ENCODE data around the gene RGSL1.
A peak's percentile ranks its signal among the peaks of the same experiment; 100 is the strongest.

RGSL1 gene

DNA sequence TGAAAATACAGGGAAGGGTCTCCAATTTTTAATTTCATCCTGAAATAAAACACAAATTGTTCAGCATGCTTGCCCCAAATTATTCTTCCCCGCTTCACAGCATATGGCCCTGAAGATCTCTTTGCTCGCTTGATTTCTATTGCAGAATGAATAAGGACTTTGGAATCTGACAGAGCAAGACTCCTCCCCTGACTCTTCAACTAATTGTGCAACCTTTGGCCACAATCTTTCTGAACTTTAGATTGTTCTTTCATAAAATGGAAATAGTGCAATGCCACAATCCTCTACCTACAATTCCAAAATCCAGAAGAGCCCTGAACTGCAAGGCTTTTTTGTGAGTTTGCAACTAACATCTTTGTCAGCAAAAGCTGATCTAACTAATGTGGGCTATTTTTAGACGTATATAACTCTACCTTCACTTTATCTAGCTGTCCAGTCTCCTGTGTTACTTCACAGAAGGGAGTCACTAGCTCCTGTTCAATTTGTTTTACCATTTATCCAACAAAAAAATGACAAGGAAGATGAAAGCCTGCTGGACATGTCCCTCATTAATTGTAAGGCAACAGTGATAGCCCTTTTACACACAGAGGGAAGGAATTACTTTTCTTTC is 125.7 kb downstream of the RGSL1 start:
- Mint-ChIP-seq H3K9me3 (no peaks in the 10 kb centered on the region), H3K4me1 (ENCODE audit: low read depth) (peaks cover 15% of the 10 kb centered on the region), H3K4me3 (no peak overlapping the region), H3K27me3 (no peaks in the 10 kb centered on the region), H3K36me3 (ENCODE audit: low read depth) (peaks cover 66% of the 10 kb centered on the region), H3K27ac (no peak overlapping the region)
- no peak for DNase-seq

DNA sequence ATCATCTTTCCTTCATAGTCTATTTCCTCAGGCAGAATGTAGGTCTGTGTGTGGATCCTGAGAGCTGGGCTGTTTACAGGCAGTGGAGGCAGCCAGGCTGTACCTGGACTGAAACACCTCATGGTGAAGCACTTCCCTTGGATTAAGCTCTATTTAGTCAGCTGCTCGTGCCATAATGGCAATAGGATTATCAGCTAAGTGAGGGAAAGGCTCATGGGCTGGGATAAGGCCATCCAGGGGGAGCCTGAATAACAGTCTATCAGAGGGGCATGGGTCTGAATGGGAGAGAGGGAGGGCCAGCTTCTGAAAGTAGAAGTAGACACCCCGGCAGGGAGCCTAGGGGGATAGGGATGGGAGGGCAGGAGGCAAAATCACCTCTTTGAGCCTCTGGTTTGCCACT is 130.8 kb downstream of the RGSL1 start:
- Mint-ChIP-seq H3K4me1 (ENCODE audit: low read depth) (peaks cover 57% of the 10 kb centered on the region), H3K9me3 (no peaks in the 10 kb centered on the region), H3K4me3 (no peak overlapping the region), H3K27me3 (no peaks in the 10 kb centered on the region), H3K36me3 (ENCODE audit: low read depth) (peaks cover 71% of the 10 kb centered on the region), H3K27ac (peak overlapping the region; percentile 22)
- DNase-seq, result no peak

DNA sequence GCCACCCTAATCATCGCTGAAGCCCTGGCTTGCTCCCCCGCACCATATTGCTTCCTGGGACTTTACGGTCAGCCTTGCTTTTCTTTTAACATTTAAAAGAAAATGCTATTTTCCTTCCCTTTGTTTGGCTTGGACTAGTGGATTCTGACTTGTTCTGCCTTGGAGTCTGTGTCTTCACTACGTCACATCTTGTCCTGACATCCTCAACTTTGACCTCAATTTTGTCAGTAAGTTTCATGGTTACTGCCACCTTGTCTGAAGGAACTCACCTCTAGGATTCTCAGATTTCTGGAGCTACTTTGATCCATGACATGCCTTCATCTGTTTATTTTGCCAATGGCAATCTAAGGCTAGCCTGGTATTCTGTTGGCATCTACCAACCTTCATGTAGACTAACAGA is 134.8 kb downstream of the RGSL1 start:
- no peaks in the 10 kb centered on the region for H3K27me3 Mint-ChIP-seq
- no peak overlapping the region for H3K4me3 Mint-ChIP-seq
- H3K9me3 Mint-ChIP-seq, result no peaks in the 10 kb centered on the region
- H3K4me1 Mint-ChIP-seq (ENCODE audit: low read depth), result peaks cover 80% of the 10 kb centered on the region
- H3K27ac Mint-ChIP-seq, result no peak overlapping the region
- peaks cover 60% of the 10 kb centered on the region for H3K36me3 Mint-ChIP-seq (ENCODE audit: low read depth)
- DNase-seq, result no peak

DNA sequence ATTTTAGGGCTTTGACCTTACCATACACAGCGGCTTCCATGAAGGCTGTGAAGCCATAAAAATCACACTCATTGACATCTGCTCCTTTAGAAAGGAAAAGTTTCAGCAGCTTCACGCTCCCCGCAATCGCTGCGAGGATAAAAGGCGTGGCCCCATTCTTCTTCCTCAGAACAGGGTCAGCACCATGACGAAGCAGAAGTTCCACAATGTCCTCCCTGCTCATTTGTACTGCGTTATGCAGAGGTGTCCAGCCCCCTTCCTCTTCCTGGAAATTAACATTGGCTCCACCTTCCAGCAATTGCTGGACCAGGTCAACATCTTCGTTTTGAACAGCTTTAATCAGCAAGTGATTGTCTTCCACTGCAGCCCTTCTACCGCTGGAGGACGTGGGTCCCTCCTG is 136.4 kb downstream of the RGSL1 start:
- Mint-ChIP-seq H3K27me3 (no peaks in the 10 kb centered on the region), H3K36me3 (ENCODE audit: low read depth) (peaks cover 46% of the 10 kb centered on the region), H3K4me3 (no peak overlapping the region), H3K27ac (no peak overlapping the region), H3K4me1 (ENCODE audit: low read depth) (peaks cover 70% of the 10 kb centered on the region), H3K9me3 (no peaks in the 10 kb centered on the region)
- DNase-seq, result no peak

DNA sequence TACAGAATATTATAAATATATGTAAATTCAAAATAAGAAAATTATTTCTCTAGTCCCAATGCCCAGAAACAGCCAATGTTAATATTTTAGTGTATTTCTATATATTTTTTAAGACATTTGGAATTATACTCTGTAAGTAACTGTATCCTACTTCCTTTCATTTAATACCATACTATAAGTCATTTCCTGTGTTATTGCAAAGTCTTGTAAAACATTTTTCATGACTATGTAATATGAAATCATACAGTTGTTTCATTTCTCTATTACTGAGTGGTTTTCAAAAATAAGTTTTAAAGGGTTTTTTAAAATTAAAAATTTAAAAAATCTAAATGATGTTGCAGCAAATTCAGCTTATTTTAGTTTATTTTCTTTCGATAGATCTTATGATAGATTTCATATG is 137.1 kb downstream of the RGSL1 start:
- peaks cover 41% of the 10 kb centered on the region for H3K36me3 Mint-ChIP-seq (ENCODE audit: low read depth)
- H3K4me3 Mint-ChIP-seq, result peak overlapping the region; percentile 96
- DNase-seq, result no peak
- peaks cover 69% of the 10 kb centered on the region for H3K4me1 Mint-ChIP-seq (ENCODE audit: low read depth)
- no peaks in the 10 kb centered on the region for H3K27me3 Mint-ChIP-seq
- H3K27ac Mint-ChIP-seq, result no peak overlapping the region
- H3K9me3 Mint-ChIP-seq, result no peaks in the 10 kb centered on the region

DNA sequence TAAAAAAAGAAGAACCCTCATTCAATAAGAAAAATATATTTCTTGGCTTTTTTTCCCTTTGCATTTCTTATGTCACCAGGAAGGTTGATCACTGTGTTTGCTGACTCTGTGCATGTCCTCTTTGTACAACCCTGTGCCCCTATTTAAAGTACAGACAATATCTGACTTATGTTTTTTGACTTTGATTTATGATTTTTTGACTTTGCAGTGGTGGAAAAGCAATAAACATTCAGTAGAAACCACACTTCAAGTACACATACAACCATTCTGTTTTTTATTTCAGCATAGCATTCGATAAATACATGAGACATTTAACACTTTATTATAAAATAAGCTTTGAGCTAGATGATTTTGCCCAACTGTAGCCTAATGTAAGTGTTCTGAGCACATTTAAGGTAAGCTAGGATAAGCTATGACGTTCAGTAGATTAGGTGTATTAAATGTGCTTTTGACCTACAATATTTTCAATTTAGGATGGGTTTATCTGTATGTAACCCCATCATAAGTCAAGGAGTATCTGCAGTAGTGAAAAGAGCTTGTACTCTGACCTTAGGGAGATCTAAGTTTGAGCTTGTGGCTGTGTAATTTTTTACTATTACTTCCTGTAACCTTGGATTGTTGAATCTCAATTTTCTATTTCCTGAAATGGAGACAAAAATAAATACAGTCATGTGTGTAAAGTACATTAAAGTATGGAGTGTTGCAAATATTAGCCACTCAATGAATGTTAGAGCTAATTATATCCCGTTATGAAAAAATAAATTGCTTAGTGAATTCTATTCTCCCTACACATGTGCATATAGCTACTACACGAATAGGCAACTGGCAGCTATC is 137.9 kb downstream of the RGSL1 start:
- Mint-ChIP-seq H3K9me3 (no peaks in the 10 kb centered on the region), H3K27me3 (no peaks in the 10 kb centered on the region), H3K36me3 (ENCODE audit: low read depth) (peaks cover 34% of the 10 kb centered on the region), H3K4me1 (ENCODE audit: low read depth) (peaks cover 62% of the 10 kb centered on the region), H3K4me3 (peak overlapping the region; percentile 96), H3K27ac (peak overlapping the region; percentile 99)
- DNase-seq, result no peak

DNA sequence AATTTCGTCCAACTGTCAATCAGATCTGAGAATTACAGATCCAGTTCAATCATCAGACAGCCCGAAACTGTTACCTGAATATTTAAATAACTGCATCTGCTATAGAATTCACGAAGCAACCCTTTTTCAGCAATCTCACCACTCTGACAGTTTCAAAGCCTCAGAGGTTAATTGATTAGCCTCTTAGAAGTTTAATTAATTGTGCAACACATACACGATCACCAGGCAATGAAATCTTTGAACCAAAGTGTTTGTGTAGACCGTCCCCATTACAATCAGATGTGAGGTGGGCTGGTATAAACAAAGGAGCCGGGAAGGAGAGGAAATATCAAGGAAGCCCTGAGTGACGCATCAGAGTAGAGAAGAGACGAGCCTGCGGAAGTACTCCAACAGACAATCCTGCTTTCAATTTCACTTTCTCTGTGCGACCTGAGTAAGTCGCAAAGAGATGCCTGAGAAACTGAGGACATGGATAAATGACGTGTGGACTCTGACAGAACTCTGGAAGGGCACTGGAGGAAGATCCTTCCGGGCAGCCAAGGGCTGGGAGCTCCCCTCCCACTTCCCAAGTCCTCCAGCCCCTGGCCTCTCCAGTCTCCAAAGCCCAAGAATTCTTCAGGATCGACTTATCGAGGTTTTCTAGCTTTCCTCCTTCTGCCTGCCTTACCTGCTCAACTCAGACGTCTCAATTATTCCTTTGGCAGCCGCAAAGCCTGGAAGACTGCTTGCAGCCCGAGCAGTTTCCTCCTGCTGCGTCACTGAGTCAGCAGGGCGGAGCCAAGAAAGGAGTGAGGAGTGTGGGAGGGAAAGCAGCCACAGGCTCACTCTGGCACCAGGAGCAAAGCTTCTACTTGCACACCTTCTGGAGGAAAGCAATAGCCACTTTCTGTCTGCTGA is 138.8 kb downstream of the RGSL1 start, which contains the start of gene RNASEL:
Gene RNASEL (minus strand): TSS at position 757 of the 897 bp plus-strand sequence. CDS start 2,450 bp downstream, outside the sequence.
- Mint-ChIP-seq H3K9me3 (no peaks in the 10 kb centered on the region), H3K4me1 (ENCODE audit: low read depth) (peaks cover 53% of the 10 kb centered on the region), H3K27ac (peak within 1 kb of the TSS; percentile 99), H3K4me3 (peak within 1 kb of the TSS; percentile 96), H3K36me3 (ENCODE audit: low read depth) (peaks cover 26% of the 10 kb centered on the region), H3K27me3 (no peaks in the 10 kb centered on the region)
- DNase-seq, result peak; percentile 72

DNA sequence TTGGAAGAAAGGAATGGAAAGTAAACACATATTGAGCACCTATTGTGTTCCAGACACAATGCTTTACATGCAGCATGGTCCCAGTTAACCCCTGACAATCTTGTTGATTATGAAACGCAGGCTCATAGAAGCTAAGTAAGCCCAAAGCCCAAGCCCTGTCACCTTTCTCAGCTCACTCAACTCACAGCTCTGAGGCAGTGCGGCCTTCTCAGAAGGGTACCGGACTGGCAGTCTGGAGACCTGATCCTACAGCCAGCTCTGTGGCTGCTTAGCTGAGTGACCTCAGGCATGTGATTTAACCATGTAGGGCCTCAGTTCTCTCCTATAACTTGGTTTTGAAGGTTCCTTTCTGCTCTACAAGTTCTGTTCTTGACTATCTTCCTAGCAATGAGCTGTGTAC is 139.6 kb downstream of the RGSL1 start:
- Mint-ChIP-seq H3K4me1 (ENCODE audit: low read depth) (peaks cover 45% of the 10 kb centered on the region), H3K9me3 (no peaks in the 10 kb centered on the region), H3K27ac (peak overlapping the region; percentile 99), H3K27me3 (no peaks in the 10 kb centered on the region), H3K36me3 (ENCODE audit: low read depth) (peaks cover 20% of the 10 kb centered on the region), H3K4me3 (peak overlapping the region; percentile 96)
- no peak for DNase-seq

DNA sequence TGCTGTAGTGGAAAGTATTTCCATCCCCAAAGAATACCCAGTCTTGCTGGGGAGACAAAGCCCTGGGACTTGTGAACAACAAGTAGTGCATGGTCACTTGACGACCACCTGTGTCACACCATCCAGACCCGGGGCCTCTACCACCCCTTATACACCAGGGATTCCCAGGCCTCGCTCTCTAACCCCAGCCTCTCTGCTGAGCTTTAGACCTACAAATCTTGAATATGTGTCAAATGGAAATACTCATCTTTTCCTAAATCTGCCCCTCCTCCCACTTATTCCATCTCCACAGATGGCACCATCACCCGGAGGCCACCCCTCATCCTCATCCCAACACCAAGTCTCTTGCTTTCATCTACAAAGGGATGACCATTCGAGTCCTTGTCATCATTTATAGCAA is 140.0 kb downstream of the RGSL1 start:
- H3K27me3 Mint-ChIP-seq, result no peaks in the 10 kb centered on the region
- H3K4me1 Mint-ChIP-seq (ENCODE audit: low read depth), result peaks cover 41% of the 10 kb centered on the region

DNA sequence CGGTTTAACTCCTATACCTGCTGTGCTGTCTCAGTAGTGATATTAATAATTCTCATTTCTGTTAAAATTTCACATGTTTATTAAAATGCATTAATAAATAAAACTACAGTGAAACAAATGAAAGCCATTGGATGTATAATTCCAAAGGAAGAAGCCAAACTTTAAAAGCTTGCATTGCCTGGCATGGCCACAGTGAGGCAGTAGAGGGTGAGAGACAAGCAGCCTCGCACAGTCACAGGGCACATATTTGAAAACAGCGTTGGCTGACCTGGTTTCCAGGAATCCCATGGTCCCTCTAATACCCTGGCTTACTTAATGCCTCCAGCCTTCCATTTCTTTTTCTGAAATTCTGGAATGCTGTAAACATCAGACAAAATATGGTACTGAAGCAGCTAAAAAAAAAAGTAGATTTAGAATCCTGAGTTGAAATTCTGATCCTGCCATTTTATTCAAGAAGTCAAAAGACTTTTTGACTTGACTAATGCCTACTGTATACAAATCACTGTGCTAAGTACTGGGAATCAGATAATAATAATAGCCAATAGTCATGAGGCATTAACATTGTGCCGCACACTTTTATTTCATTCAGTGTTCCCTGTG is 145.8 kb downstream of the RGSL1 start:
- no peaks in the 10 kb centered on the region for H3K27me3 Mint-ChIP-seq
- no peaks in the 10 kb centered on the region for H3K9me3 Mint-ChIP-seq
- DNase-seq, result peak; percentile 77
- H3K36me3 Mint-ChIP-seq (ENCODE audit: low read depth), result no peaks in the 10 kb centered on the region
- H3K4me3 Mint-ChIP-seq, result no peak overlapping the region
- peaks cover 15% of the 10 kb centered on the region for H3K4me1 Mint-ChIP-seq (ENCODE audit: low read depth)
- no peak overlapping the region for H3K27ac Mint-ChIP-seq

More for the DNA sequence above, 140.0 kb downstream of the RGSL1 start:
- H3K4me3 Mint-ChIP-seq, result peak overlapping the region; percentile 96
- H3K27ac Mint-ChIP-seq, result no peak overlapping the region
- no peaks in the 10 kb centered on the region for H3K9me3 Mint-ChIP-seq
- no peak for DNase-seq
- H3K36me3 Mint-ChIP-seq (ENCODE audit: low read depth), result peaks cover 20% of the 10 kb centered on the region

DNA sequence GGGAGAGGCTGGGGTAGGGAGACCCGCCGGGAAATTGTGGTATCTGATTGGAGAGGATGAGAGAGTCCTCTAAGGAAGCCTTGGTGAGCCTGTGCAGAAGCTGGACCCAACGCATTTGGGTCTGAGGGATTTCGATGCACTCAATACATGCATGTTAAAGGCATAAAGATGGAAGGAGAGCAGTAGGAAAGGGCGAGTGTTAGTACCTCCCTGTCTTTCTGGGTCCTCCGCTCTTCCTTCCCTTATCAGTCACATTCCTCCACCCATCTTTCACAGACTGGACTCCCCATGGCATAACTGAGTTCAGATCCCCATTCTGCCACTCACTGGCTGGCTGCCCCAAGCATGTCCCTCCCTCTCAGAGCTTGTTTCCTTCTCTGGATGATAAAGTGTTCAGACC is 147.0 kb downstream of the RGSL1 start:
- Mint-ChIP-seq H3K4me1 (ENCODE audit: low read depth) (peaks cover 15% of the 10 kb centered on the region), H3K27ac (no peak overlapping the region), H3K27me3 (no peaks in the 10 kb centered on the region), H3K4me3 (no peak overlapping the region), H3K9me3 (no peaks in the 10 kb centered on the region), H3K36me3 (ENCODE audit: low read depth) (no peaks in the 10 kb centered on the region)
- no peak for DNase-seq

DNA sequence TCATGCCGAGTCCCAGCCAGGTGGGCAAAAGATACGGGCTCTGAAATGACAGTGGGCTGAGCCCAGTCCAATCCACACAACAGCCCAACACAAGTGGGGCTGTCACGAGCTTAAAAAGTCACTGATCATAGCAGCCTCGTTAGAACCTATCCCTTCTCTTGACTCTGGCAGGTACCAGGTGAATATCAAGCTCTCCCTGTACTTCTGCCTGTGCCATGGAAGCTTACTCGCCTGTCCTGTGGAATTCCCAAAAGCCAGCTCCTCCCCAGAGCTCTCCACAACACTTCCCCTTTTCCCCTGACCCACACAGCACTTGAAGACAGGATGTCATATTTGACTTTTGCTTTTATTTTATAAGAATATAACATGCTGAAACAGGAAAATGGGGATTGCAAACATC is 148.3 kb downstream of the RGSL1 start:
- peaks cover 18% of the 10 kb centered on the region for H3K4me1 Mint-ChIP-seq (ENCODE audit: low read depth)
- no peaks in the 10 kb centered on the region for H3K9me3 Mint-ChIP-seq
- no peak for DNase-seq
- H3K27me3 Mint-ChIP-seq, result no peaks in the 10 kb centered on the region
- peak overlapping the region; percentile 23 for H3K27ac Mint-ChIP-seq
- H3K4me3 Mint-ChIP-seq, result no peak overlapping the region
- no peaks in the 10 kb centered on the region for H3K36me3 Mint-ChIP-seq (ENCODE audit: low read depth)

DNA sequence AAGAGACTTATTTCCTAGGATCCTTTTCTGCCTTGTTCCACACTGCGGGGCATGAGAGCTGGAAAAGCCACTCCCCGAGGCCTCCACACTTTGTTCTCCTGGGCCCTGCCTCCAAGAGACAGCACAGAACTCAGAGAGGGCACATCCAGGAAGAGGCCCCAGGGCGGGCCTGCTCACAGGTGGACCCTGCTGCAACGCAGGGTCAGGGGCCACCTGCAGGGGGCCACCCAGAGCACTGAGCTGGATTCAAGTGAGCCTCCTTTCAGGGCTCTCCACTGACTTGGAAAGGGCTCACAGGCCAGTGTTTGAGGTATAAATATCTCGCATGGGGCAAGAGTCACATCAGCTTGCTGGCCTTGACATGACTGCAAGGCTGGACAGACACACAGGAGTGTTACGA is 149.4 kb downstream of the RGSL1 start:
- Mint-ChIP-seq H3K36me3 (ENCODE audit: low read depth) (no peaks in the 10 kb centered on the region), H3K9me3 (no peaks in the 10 kb centered on the region), H3K27me3 (no peaks in the 10 kb centered on the region), H3K27ac (peak overlapping the region; percentile 32), H3K4me3 (no peak overlapping the region), H3K4me1 (ENCODE audit: low read depth) (peaks cover 25% of the 10 kb centered on the region)
- DNase-seq, result no peak

DNA sequence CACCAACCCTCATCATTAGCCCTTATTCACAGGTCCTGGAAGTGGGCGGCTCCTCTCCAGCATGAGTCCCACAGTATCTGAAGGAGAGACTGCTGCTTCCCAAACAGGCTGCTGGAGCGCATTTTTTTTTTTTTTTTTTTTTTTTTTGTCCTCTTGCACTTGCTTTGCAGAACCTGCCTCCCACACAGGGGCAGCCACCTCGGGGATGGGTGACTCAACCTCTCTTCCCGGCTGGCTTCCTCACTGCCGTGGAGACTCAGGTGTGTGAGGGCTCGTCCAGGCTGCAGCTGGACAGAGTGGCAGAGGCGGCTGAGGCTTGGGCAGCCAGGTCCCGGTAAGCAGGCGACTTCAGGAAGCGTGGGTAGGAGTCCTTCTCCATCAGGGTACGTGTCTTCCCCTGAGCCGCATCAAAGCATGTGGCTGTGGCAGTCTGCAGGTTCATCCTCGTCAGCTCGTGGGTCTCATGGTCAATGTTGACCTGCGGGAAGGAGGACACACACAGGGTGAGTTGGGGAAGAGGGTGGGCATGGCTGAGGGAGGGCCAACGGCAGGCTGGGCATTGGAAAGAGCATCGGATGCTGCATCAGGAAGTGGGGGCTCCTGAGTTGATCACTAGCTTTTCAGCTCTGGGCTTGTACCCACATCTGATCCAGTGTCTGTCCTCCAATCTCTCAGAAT is 150.2 kb downstream of the RGSL1 start:
- no peak for DNase-seq
- no peaks in the 10 kb centered on the region for H3K9me3 Mint-ChIP-seq
- peaks cover 1% of the 10 kb centered on the region for H3K27me3 Mint-ChIP-seq
- H3K4me1 Mint-ChIP-seq (ENCODE audit: low read depth), result peaks cover 32% of the 10 kb centered on the region
- no peak overlapping the region for H3K27ac Mint-ChIP-seq
- no peaks in the 10 kb centered on the region for H3K36me3 Mint-ChIP-seq (ENCODE audit: low read depth)
- H3K4me3 Mint-ChIP-seq, result no peak overlapping the region

Data from activated T-cell treated with anti-CD3 and anti-CD28 coated beads, Interleukin-2, amount 50 U/mL, for 24 hours (primary cell).